ENCODE measurements around the gene POU3F2.

Gene POU3F2

DNA sequence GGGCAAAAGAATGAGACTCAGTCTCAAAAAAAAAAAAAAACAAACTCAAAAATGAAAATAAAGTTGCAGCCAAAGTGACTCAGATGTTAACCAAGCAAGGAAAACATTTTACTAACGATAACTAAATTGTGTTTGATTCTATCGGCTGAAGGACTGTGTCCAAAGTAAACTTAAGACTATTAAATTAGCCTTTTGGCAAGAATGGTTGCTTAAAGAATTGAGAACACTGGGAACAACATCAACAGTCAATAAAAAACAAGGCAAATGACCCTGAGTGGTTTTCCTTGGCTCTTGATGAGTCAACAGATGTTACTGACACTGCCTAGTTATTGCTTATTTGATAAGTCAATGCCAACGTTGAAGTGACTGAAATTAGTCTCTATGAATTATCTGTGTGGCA, 36.7 kb downstream of the POU3F2 start:
- no peak overlapping the region for H3K4me3 ChIP-seq (ENCODE audit: low read depth, low read length)
- TF ChIP-seq, protein P1, sequence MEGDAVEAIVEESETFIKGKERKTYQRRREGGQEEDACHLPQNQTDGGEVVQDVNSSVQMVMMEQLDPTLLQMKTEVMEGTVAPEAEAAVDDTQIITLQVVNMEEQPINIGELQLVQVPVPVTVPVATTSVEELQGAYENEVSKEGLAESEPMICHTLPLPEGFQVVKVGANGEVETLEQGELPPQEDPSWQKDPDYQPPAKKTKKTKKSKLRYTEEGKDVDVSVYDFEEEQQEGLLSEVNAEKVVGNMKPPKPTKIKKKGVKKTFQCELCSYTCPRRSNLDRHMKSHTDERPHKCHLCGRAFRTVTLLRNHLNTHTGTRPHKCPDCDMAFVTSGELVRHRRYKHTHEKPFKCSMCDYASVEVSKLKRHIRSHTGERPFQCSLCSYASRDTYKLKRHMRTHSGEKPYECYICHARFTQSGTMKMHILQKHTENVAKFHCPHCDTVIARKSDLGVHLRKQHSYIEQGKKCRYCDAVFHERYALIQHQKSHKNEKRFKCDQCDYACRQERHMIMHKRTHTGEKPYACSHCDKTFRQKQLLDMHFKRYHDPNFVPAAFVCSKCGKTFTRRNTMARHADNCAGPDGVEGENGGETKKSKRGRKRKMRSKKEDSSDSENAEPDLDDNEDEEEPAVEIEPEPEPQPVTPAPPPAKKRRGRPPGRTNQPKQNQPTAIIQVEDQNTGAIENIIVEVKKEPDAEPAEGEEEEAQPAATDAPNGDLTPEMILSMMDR (conservative IDR thresholded peaks at IDR 0.05; ENCODE audit: low read depth, low read length), result no peak
- peak; percentile 68 for DNase-seq (ENCODE audit: low read depth)

DNA sequence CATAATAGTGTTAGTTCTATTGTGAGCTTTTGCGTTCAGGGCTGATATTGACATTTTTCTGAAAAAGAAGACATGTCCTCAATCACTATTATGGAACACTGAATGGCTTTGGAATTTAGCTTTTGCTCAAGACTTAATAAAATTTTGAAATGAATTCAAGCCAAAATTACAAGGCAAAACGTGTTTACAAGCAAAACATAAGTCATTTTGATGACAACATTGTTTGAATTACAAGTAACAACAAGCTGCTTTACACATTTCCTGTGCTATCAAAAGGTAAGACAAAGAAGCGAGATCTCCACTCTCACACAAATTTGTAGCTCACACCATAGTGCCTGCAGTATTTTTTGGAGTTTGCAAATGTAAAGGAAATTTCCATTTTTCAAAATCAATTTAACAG, 37.4 kb downstream of the POU3F2 start:
- TF ChIP-seq, protein P1 (conservative IDR thresholded peaks at IDR 0.05; ENCODE audit: low read depth, low read length), result no peak
- no peak overlapping the region for H3K4me3 ChIP-seq (ENCODE audit: low read depth, low read length)
- no peak for DNase-seq (ENCODE audit: low read depth)

DNA sequence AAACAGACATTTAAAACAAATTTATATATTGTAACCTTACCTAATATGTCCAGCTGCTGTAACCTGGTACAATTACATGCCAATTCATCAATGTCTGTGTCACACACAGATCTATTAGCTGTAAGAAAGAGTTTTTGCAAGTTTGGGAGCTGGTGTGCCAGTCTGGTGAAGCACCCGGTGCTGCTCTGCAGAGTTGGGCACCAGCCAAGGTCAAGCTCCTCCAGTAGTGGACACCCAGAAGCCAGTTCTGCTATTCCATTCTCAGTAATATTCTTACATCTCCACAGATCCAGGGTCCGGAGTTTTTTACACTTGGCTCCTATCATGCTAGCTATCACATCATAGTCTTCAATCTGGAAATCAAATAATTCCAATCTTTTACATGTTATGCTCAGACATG, 41.0 kb downstream of the POU3F2 start:
- no peak overlapping the region for H3K4me3 ChIP-seq (ENCODE audit: low read depth, low read length)
- TF ChIP-seq, protein P1 (conservative IDR thresholded peaks at IDR 0.05; ENCODE audit: low read depth, low read length), result no peak
- no peak for DNase-seq (ENCODE audit: low read depth)

DNA sequence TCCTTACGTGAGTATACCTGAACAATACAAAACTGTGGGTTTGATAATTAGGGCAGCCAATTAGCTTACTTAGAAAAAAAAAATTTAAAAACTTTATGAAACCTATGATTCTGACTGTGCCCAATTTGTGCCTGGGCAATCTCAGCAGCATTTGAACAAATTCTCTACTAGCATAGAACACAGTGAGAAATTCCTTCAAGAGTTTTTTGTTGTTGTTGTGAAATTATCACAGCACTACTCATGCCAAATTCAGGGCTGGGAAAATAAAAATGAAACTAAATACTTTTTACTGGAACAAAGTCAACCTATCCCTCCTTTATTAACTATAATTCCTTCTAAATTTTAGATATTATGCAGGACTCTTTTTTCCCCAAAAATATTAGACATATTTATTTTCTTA, 42.9 kb downstream of the POU3F2 start:
- peak; percentile 38 for DNase-seq (ENCODE audit: low read depth)
- TF ChIP-seq, protein P1 (conservative IDR thresholded peaks at IDR 0.05; ENCODE audit: low read depth, low read length), result no peak
- H3K4me3 ChIP-seq (ENCODE audit: low read depth, low read length), result no peak overlapping the region

DNA sequence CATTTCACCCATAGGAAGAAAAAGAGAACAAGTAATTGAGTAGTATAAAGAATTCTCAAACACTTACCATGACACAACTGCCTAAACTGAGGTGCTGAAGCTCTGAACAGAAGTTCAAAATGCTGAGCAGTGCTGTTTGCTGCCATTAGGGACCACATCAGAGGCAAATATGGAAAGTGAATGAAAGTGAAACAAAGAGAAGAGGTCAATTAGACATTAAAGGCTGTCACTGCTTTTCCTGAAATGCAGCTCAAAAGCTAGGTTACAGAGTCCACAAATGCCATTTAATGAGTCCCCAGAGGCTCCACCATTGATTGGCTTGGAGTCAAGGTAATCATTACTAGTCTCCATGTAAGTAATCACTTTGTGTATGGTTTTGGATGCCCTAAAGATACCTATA, 46.1 kb downstream of the POU3F2 start:
- TF ChIP-seq, protein P1 (conservative IDR thresholded peaks at IDR 0.05; ENCODE audit: low read depth, low read length), result no peak
- no peak for DNase-seq (ENCODE audit: low read depth)
- no peak overlapping the region for H3K4me3 ChIP-seq (ENCODE audit: low read depth, low read length)

DNA sequence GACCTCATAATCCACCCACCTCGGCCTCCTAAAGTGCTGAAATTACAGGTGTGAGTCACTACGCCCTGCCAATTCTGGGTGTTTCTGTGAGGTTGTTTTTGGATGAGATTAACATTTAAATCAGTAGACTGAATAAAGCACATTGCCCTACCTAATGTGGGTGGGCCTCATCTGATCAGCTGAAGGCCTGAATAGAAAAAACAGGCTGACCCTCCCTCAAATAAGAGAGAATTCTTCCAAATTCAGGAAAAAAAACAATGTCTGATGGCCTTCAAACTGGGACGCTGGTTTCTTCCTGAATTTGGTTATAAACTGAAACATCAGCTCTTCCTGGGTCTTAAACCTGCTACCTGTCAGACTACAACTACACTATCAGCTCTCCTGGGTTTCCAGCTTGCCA, 51.0 kb downstream of the POU3F2 start:
- H3K4me3 ChIP-seq (ENCODE audit: low read depth, low read length), result no peak overlapping the region
- no peak for DNase-seq (ENCODE audit: low read depth)
- TF ChIP-seq, protein P1 (conservative IDR thresholded peaks at IDR 0.05; ENCODE audit: low read depth, low read length), result no peak

DNA sequence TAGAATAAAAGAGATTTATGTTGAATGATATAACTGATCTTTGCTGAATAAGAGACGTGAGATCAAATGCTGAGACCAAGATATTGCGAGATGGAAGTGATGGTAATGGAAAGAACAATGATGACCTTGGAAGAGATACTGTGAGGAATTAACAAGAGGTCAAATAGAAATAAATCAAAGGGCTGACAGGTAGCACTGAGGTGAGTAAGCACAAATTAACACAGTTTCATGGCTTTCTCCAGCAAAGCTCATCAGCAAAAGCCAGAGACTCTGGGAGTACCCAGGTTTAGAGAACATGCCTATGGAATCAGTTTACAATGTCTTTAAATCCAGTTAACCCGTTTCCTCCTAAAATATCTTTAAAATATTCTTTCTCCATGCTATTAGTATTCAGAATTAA, 53.3 kb downstream of the POU3F2 start:
- H3K4me3 ChIP-seq (ENCODE audit: low read depth, low read length), result no peak overlapping the region
- TF ChIP-seq, protein P1 (conservative IDR thresholded peaks at IDR 0.05; ENCODE audit: low read depth, low read length), result no peak
- DNase-seq (ENCODE audit: low read depth), result no peak
